Hepatocyte (in vitro differentiated cells): ENCODE results near the gene NEUROD2. TPM values are rescaled to one million over a fixed set of nuclear protein-coding genes. Genes with fewer than 3 reads are reported as not detected.

Experiments used
- DNase-seq: peaks from one replicate; pipeline ENCODE4 v3.0.0-alpha.2; 2016; ENCODE audit warnings: low spot score
- H2AFZ ChIP-seq: fragments of 200-600 bp; sonication (generic); 2 replicates; pipeline ENCODE4 v1.6.0; 2016; ENCODE audit warnings: antibody characterized with exemption, mild to moderate bottlenecking
- H3K27ac ChIP-seq: fragments of 200-600 bp; sonication (generic); 2 replicates; pipeline ENCODE4 v1.5.1; 2016; ENCODE audit warnings: mild to moderate bottlenecking
- H3K27me3 ChIP-seq: fragments of 200-600 bp; sonication (generic); 2 replicates; pipeline ENCODE4 v1.6.1; 2016
- H3K36me3 ChIP-seq: fragments of 200-600 bp; sonication (generic); replicated peaks from 2 replicates; pipeline ENCODE4 v1.5.1; 2016; ENCODE audit warnings: low read depth; ENCODE audit not compliant: insufficient read depth
- H3K4me1 ChIP-seq: fragments of 200-600 bp; sonication (generic); 2 replicates; pipeline ENCODE4 v1.5.1; 2016; ENCODE audit warnings: mild to moderate bottlenecking, moderate library complexity; ENCODE audit not compliant: insufficient read depth
- H3K4me2 ChIP-seq: fragments of 200-600 bp; sonication (generic); 2 replicates; pipeline ENCODE4 v1.6.0; 2016
- H3K4me3 ChIP-seq: fragments of 200-600 bp; sonication (generic); 2 replicates; pipeline ENCODE4 v1.5.1; 2016; ENCODE audit warnings: mild to moderate bottlenecking
- H3K79me2 ChIP-seq: fragments of 200-600 bp; sonication (generic); 2 replicates; pipeline ENCODE4 v1.6.0; 2017; ENCODE audit warnings: mild to moderate bottlenecking
- H3K9me2 ChIP-seq: fragments of 200-600 bp; sonication (generic); replicated peaks from 2 replicates; pipeline ENCODE4 v1.6.0; 2017; ENCODE audit warnings: mild to moderate bottlenecking; ENCODE audit not compliant: insufficient read depth
- H3K9me3 ChIP-seq: fragments of 200-600 bp; sonication (generic); 2 replicates; pipeline ENCODE4 v1.5.1; 2016; ENCODE audit warnings: low read depth, mild to moderate bottlenecking
- H4K20me1 ChIP-seq: fragments of 200-600 bp; sonication (generic); 2 replicates; pipeline ENCODE4 v1.6.0; 2016; ENCODE audit warnings: mild to moderate bottlenecking; ENCODE audit not compliant: insufficient read depth, poor library complexity, severe bottlenecking
- CTCF ChIP-seq: fragments of 200-600 bp; sonication (generic); IDR thresholded peaks from 2 replicates; pipeline ENCODE4 v1.5.1; 2016; ENCODE audit warnings: antibody characterized with exemption, mild to moderate bottlenecking; ENCODE audit not compliant: poor library complexity
- EZH2 ChIP-seq: fragments of 200-600 bp; sonication (generic); IDR thresholded peaks from 2 replicates; pipeline ENCODE4 v1.6.1; 2016; ENCODE audit warnings: antibody characterized with exemption, mild to moderate bottlenecking, borderline replicate concordance
- EZH2phosphoT487 ChIP-seq: fragments of 200-600 bp; sonication (generic); IDR thresholded peaks from one replicate; pipeline ENCODE4 v1.6.1; 2018; ENCODE audit warnings: antibody characterized with exemption, mild to moderate bottlenecking, low read depth, moderate library complexity; ENCODE audit not compliant: unreplicated experiment, severe bottlenecking
- WGBS: methylation state at CpG from one replicate; pipeline ENCODE4 v1.1.6; 2016; ENCODE audit warnings: low lambda C conversion rate; ENCODE audit errors: missing lambda C conversion rate; 5-methylcytosine and 5-hydroxymethylcytosine counted together
- polyA plus RNA-seq: library from polyadenylated mRNA; unstranded; fragments of >200 nt; fragmentation: Nextera tagmentation; extraction: Ambion mirVana; gene quantifications from 2 replicates; pipeline ENCODE4 v1.2.1, GENCODE V29; 2016
- total RNA-seq: library from RNA; depleted of rRNA; stranded (reverse); fragments of >200 nt; gene quantifications from 2 replicates; pipeline ENCODE4 v1.2.3, GENCODE V29; 2014

The NEUROD2 gene
- total and polyA plus RNA-seq, 2 experiments from 2014 or later = not detected

DNA sequence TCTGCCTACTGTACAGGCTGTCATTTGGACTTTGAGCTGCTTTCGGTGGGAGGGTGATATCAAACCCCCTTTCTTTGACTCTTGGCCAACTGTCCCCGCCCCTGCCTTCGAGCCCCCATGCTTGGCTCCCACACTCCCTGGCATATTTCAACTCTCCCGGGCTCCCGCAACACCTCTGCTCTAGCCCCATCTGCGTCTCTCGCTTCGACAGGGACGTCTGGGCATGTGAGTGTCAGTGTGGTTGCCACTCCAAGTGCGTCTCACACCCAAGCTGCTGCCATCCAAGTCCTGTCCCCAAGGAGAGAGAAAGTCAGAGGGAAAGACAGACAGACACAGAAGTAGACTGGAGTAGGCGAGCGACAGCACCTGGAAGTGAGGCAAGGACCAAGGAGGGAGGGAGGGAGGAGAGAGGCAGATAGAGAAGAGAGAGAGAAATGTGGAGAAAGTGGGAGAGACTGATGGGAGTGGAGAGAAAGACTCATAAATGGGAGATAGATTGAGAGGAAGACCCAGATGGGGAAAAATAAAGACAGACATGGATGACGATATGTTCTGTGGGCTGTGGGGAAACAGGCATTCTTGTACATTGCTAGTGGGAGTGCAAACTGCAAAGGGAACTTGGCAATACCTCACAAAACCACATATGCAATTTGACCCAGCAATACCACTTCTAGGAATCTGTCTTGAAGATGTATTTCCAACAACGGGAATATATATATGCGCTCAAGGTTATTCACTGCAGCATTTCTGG lies 41.1 kb upstream of the NEUROD2 start:
- no peak for DNase-seq
- Histone ChIP-seq H3K4me1 (peaks cover 24% of the 10 kb centered on the region), H3K9me3 (no peaks in the 10 kb centered on the region), H3K4me3 (no peak overlapping the region), H3K36me3 (no peaks in the 10 kb centered on the region), H3K27ac (no peak overlapping the region), H3K27me3 (no peaks in the 10 kb centered on the region), H3K9me2 (no peaks in the 10 kb centered on the region), H2AFZ (no peak overlapping the region), H3K4me2 (no peak overlapping the region), H3K79me2 (peaks cover 67% of the 10 kb centered on the region), H4K20me1 (no peaks in the 10 kb centered on the region)
- WGBS = 93% methylated on average over 14 of the region's 15 CpGs
- TF ChIP-seq EZH2 (no peak), EZH2phosphoT487 (no peak), CTCF (no peak)

- TF ChIP-seq EZH2phosphoT487 = no peak
- TF ChIP-seq CTCF = no peak
- no peak for TF ChIP-seq EZH2
- H3K9me2 ChIP-seq = no peaks in the 10 kb centered on the region
- H2AFZ ChIP-seq = no peak overlapping the region
- no peak overlapping the region for H3K4me3 ChIP-seq
- whole genome bisulfite sequencing = 80% methylated on average over 4 of the region's 5 CpGs
- H3K79me2 ChIP-seq = peaks cover 83% of the 10 kb centered on the region
- H4K20me1 ChIP-seq = peaks cover 3% of the 10 kb centered on the region
- no peaks in the 10 kb centered on the region for H3K36me3 ChIP-seq
- DNase-seq = no peak
- no peaks in the 10 kb centered on the region for H3K9me3 ChIP-seq
- peaks cover 8% of the 10 kb centered on the region for H3K4me1 ChIP-seq
- H3K27ac ChIP-seq = no peak overlapping the region
- no peaks in the 10 kb centered on the region for H3K27me3 ChIP-seq
- no peak overlapping the region for H3K4me2 ChIP-seq
These were observed 39.5 kb upstream of the NEUROD2 start for GRCh38 chr17:39647256-39647655.

DNA sequence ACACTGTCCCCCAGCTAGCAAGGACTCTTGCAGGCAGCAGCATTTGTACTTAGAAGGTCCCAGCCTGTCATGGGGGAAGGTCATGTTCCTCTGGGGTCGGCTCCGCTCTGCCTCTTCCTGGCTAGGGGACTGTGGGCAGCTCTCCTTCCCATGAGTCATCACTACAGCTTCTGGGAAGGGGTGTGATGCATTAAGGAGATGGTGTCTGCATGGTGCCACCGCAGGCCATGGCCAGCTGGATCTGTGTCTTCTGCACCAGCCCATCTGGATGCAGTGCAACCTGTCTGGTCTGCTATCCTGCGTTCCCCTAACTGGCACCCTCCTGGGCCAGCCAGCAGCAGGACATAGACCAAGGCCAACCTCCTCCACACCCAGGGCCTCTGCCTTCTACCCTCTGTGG lies 35.6 kb upstream of the NEUROD2 start:
- Histone ChIP-seq H3K36me3 (no peaks in the 10 kb centered on the region), H3K27me3 (no peaks in the 10 kb centered on the region), H3K4me3 (no peak overlapping the region), H3K79me2 (peaks cover 96% of the 10 kb centered on the region), H3K4me2 (no peak overlapping the region), H4K20me1 (peaks cover 9% of the 10 kb centered on the region), H3K9me2 (no peaks in the 10 kb centered on the region), H3K9me3 (no peaks in the 10 kb centered on the region), H2AFZ (no peak overlapping the region), H3K4me1 (peaks cover 25% of the 10 kb centered on the region), H3K27ac (no peak overlapping the region)
- WGBS = 97% methylated on average over 4 of the region's 4 CpGs
- DNase-seq = no peak
- TF ChIP-seq EZH2phosphoT487 = no peak
- no peak for TF ChIP-seq EZH2
- no peak for TF ChIP-seq CTCF
